Stimulated activated naive CD8-positive, alpha-beta T cell treated with anti-CD3 and anti-CD28 coated beads, Interleukin-15, Interleukin-2, amounts not matched to agents 100 U/mL and 50 U/mL, for 24 hours (primary cell): ENCODE data around the gene SIMC1.
A peak's percentile ranks its signal among the peaks of the same experiment; 100 is the strongest.
"Not testable (repeated sequence)": the region's sequence is repeated elsewhere in the genome, so short reads cannot be mapped to it uniquely, and the experiment has no call there.

Experiments
- ATAC-seq: fragments of 150-1000 bp; cut with Tn5 transposase; one replicate; pipeline ENCODE4 v1.10.0; 2021
- DNase-seq: peaks from one replicate; pipeline ENCODE4 v3.0.0; 2021

Gene SIMC1

GRCh38 chr5:176237971-176238644, at the start of gene SIMC1:
Gene SIMC1 (plus strand): TSS chr5:176238424. CDS start chr5:176238509, 85 bp downstream.
- ATAC-seq = peak; percentile 81
- DNase-seq = peak; percentile 62

GRCh38 chr5:176188506-176189193, 49.6 kb upstream of the SIMC1 start:
- ATAC-seq (no peak), DNase-seq (no peak)

GRCh38 chr5:176189857-176190256, 48.4 kb upstream of the SIMC1 start:
- DNase-seq = no peak
- no peak for ATAC-seq

GRCh38 chr5:176190886-176191755, 47.1 kb upstream of the SIMC1 start:
- ATAC-seq = no peak

GRCh38 chr5:176192094-176192721, 46.0 kb upstream of the SIMC1 start:
- DNase-seq (no peak), ATAC-seq (no peak)

More at GRCh38 chr5:176190886-176191755, 47.1 kb upstream of the SIMC1 start:
- DNase-seq = no peak

GRCh38 chr5:176192722-176193117, 45.5 kb upstream of the SIMC1 start:
- DNase-seq, ATAC-seq: not testable (repeated sequence)

- ATAC-seq, DNase-seq: not testable (repeated sequence)
Measured at GRCh38 chr5:176193636-176194035, 44.6 kb upstream of the SIMC1 start.

- DNase-seq (peak; percentile 14), ATAC-seq (peak; percentile 16)
Measured at GRCh38 chr5:176194238-176195083, 43.8 kb upstream of the SIMC1 start.

GRCh38 chr5:176195084-176195413, 43.2 kb upstream of the SIMC1 start:
- DNase-seq, ATAC-seq: not testable (repeated sequence)

GRCh38 chr5:176195487-176196207, 42.6 kb upstream of the SIMC1 start:
- DNase-seq = not testable (repeated sequence)
- ATAC-seq = peak; percentile 41

- ATAC-seq, DNase-seq: not testable (repeated sequence)
Measured at GRCh38 chr5:176196781-176197180, 41.4 kb upstream of the SIMC1 start.

- DNase-seq = not testable (repeated sequence)
Measured at GRCh38 chr5:176197234-176197858, 40.9 kb upstream of the SIMC1 start.

GRCh38 chr5:176198299-176198698, 39.9 kb upstream of the SIMC1 start:
- DNase-seq, ATAC-seq: not testable (repeated sequence)

More at GRCh38 chr5:176197234-176197858, 40.9 kb upstream of the SIMC1 start:
- ATAC-seq = not testable (repeated sequence)

- DNase-seq = not testable (repeated sequence)
- ATAC-seq = peak; percentile 40
Measured at GRCh38 chr5:176198991-176199733, 39.1 kb upstream of the SIMC1 start.

- ATAC-seq, DNase-seq: not testable (repeated sequence)
Measured at GRCh38 chr5:176199803-176200399, 38.3 kb upstream of the SIMC1 start.

- DNase-seq (no peak), ATAC-seq (no peak)
Measured at GRCh38 chr5:176201811-176202210, 36.4 kb upstream of the SIMC1 start.

GRCh38 chr5:176203086-176203485, 35.1 kb upstream of the SIMC1 start:
- ATAC-seq = no peak
- DNase-seq = no peak

GRCh38 chr5:176203535-176203934, 34.7 kb upstream of the SIMC1 start:
- DNase-seq, ATAC-seq: not testable (repeated sequence)
